HS-5 (cell line): ENCODE data around the gene GSAP.

Experiments
- DNase-seq: peaks from one replicate; pipeline ENCODE4 v3.0.0-alpha.2; 2012; ENCODE audit warnings: low read depth

The GSAP gene

GRCh38 chr7:77434570-77435275, 18.6 kb upstream of the GSAP start:
- no peak for DNase-seq

- DNase-seq = no peak
Measured at GRCh38 chr7:77433901-77434300, 17.8 kb upstream of the GSAP start.

- no peak for DNase-seq
Measured at GRCh38 chr7:77430927-77431326, 14.8 kb upstream of the GSAP start.

GRCh38 chr7:77428777-77429231, 12.7 kb upstream of the GSAP start:
- DNase-seq = no peak

- no peak for DNase-seq
Measured at GRCh38 chr7:77427996-77428603, 12.0 kb upstream of the GSAP start.

- DNase-seq = no peak
Measured at GRCh38 chr7:77426521-77427051, 10.4 kb upstream of the GSAP start.

- DNase-seq = no peak
Measured at GRCh38 chr7:77426052-77426404, 9.9 kb upstream of the GSAP start.

- no peak for DNase-seq
Measured at GRCh38 chr7:77425101-77426051, 9.2 kb upstream of the GSAP start.

- DNase-seq = no peak
Measured at GRCh38 chr7:77422500-77422899, 6.4 kb upstream of the GSAP start.

GRCh38 chr7:77420986-77421672, 5.0 kb upstream of the GSAP start:
- DNase-seq = no peak

- DNase-seq = no peak
Measured at GRCh38 chr7:77420438-77420837, 4.3 kb upstream of the GSAP start.

GRCh38 chr7:77419102-77419501, 3.0 kb upstream of the GSAP start:
- DNase-seq = no peak

- DNase-seq = no peak
Measured at GRCh38 chr7:77417801-77418200, 1.7 kb upstream of the GSAP start.

- no peak for DNase-seq
Measured at GRCh38 chr7:77416621-77417371, 647 bp upstream of the GSAP start.

GRCh38 chr7:77415476-77415822, 700 bp downstream of the GSAP start:
- DNase-seq = no peak

- DNase-seq = no peak
Measured at GRCh38 chr7:77413861-77414424, 2.2 kb downstream of the GSAP start.

- DNase-seq = no peak
Measured at GRCh38 chr7:77413128-77413527, 3.0 kb downstream of the GSAP start.

- no peak for DNase-seq
Measured at GRCh38 chr7:77409739-77410547, 6.2 kb downstream of the GSAP start.

GRCh38 chr7:77409005-77409738, 7.0 kb downstream of the GSAP start:
- no peak for DNase-seq
